ENCODE results near the gene RTL1. TPM values are rescaled to one million over a fixed set of nuclear protein-coding genes. Genes with fewer than 3 reads are reported as not detected.

Gene RTL1
- total RNA-seq, 2 experiments from 2014 or later: not detected

GRCh38 chr14:100893228-100893601 lies 10.3 kb downstream of the RTL1 start:
- H3K4me1 Mint-ChIP-seq: no peaks in the 10 kb centered on the region
- H3K9me3 Mint-ChIP-seq: no peaks in the 10 kb centered on the region
- H3K27me3 Mint-ChIP-seq: peaks cover 11% of the 10 kb centered on the region
- no peaks in the 10 kb centered on the region for H3K36me3 Mint-ChIP-seq (ENCODE audit: low read depth)
- H3K4me3 Mint-ChIP-seq: no peak overlapping the region
- POLR2A ChIA-PET: no interaction called here
- CTCF ChIA-PET: no interaction called here
- DNase-seq: no peak
- H3K27ac Mint-ChIP-seq: no peak overlapping the region

GRCh38 chr14:100892496-100893227 lies 10.9 kb downstream of the RTL1 start:
- H3K4me3 Mint-ChIP-seq: no peak overlapping the region
- H3K27ac Mint-ChIP-seq: no peak overlapping the region
- POLR2A ChIA-PET: no interaction called here
- no peaks in the 10 kb centered on the region for H3K9me3 Mint-ChIP-seq
- peaks cover 16% of the 10 kb centered on the region for H3K27me3 Mint-ChIP-seq
- H3K4me1 Mint-ChIP-seq: no peaks in the 10 kb centered on the region
- no peaks in the 10 kb centered on the region for H3K36me3 Mint-ChIP-seq (ENCODE audit: low read depth)
- no peak for DNase-seq
- CTCF ChIA-PET: no interaction called here

GRCh38 chr14:100891501-100892445 lies 11.7 kb downstream of the RTL1 start:
- DNase-seq: no peak
- CTCF ChIA-PET: no interaction called here

GRCh38 chr14:100891051-100891450 lies 12.5 kb downstream of the RTL1 start:
- DNase-seq: no peak
- POLR2A ChIA-PET: no interaction called here
- no peaks in the 10 kb centered on the region for H3K36me3 Mint-ChIP-seq (ENCODE audit: low read depth)
- H3K9me3 Mint-ChIP-seq: no peaks in the 10 kb centered on the region
- CTCF ChIA-PET: no interaction called here
- H3K27me3 Mint-ChIP-seq: peaks cover 14% of the 10 kb centered on the region
- no peaks in the 10 kb centered on the region for H3K4me1 Mint-ChIP-seq
- H3K27ac Mint-ChIP-seq: no peak overlapping the region
- no peak overlapping the region for H3K4me3 Mint-ChIP-seq

More at GRCh38 chr14:100891501-100892445, 11.7 kb downstream of the RTL1 start:
- Mint-ChIP-seq H3K9me3 (no peaks in the 10 kb centered on the region), H3K4me1 (no peaks in the 10 kb centered on the region), H3K36me3 (ENCODE audit: low read depth) (no peaks in the 10 kb centered on the region), H3K4me3 (no peak overlapping the region), H3K27ac (no peak overlapping the region), H3K27me3 (peaks cover 14% of the 10 kb centered on the region)
- POLR2A ChIA-PET: no interaction called here

- no peak for DNase-seq
- Mint-ChIP-seq H3K27me3 (peaks cover 18% of the 10 kb centered on the region), H3K4me3 (no peak overlapping the region), H3K4me1 (no peaks in the 10 kb centered on the region), H3K27ac (no peak overlapping the region), H3K36me3 (ENCODE audit: low read depth) (no peaks in the 10 kb centered on the region), H3K9me3 (no peaks in the 10 kb centered on the region)
- POLR2A ChIA-PET: no interaction called here
- CTCF ChIA-PET: no interaction called here
These were observed 13.3 kb downstream of the RTL1 start for GRCh38 chr14:100890061-100890850.

- DNase-seq: no peak
- Mint-ChIP-seq H3K4me1 (no peaks in the 10 kb centered on the region), H3K4me3 (no peak overlapping the region), H3K27ac (no peak overlapping the region), H3K9me3 (no peaks in the 10 kb centered on the region), H3K27me3 (peaks cover 18% of the 10 kb centered on the region), H3K36me3 (ENCODE audit: low read depth) (no peaks in the 10 kb centered on the region)
- ChIA-PET POLR2A (no interaction called here), CTCF (no interaction called here)
These were observed 13.9 kb downstream of the RTL1 start for GRCh38 chr14:100889641-100890040.

GRCh38 chr14:100888789-100889315 lies 14.7 kb downstream of the RTL1 start:
- ChIA-PET CTCF (no interaction called here), POLR2A (no interaction called here)
- H3K4me3 Mint-ChIP-seq: no peak overlapping the region

GRCh38 chr14:100887728-100888335 lies 15.7 kb downstream of the RTL1 start:
- POLR2A ChIA-PET: no interaction called here
- Mint-ChIP-seq H3K9me3 (no peaks in the 10 kb centered on the region), H3K27ac (no peak overlapping the region), H3K4me1 (no peaks in the 10 kb centered on the region), H3K27me3 (peaks cover 18% of the 10 kb centered on the region), H3K36me3 (ENCODE audit: low read depth) (no peaks in the 10 kb centered on the region), H3K4me3 (no peak overlapping the region)
- CTCF ChIA-PET: no interaction called here
- no peak for DNase-seq

More at GRCh38 chr14:100888789-100889315, 14.7 kb downstream of the RTL1 start:
- H3K4me1 Mint-ChIP-seq: no peaks in the 10 kb centered on the region
- H3K27ac Mint-ChIP-seq: no peak overlapping the region
- H3K9me3 Mint-ChIP-seq: no peaks in the 10 kb centered on the region
- DNase-seq: no peak
- H3K36me3 Mint-ChIP-seq (ENCODE audit: low read depth): no peaks in the 10 kb centered on the region
- H3K27me3 Mint-ChIP-seq: peaks cover 18% of the 10 kb centered on the region

GRCh38 chr14:100885617-100886016 lies 17.9 kb downstream of the RTL1 start:
- CTCF ChIA-PET: interaction anchor here (1.0 to 1.5 kb wide), 2 partner anchors 13 to 112 kb away, joined by 3 read pairs; no protein-coding TSS in a partner anchor
- no peak for DNase-seq
- H3K4me3 Mint-ChIP-seq: no peak overlapping the region
- H3K27ac Mint-ChIP-seq: no peak overlapping the region
- H3K9me3 Mint-ChIP-seq: no peaks in the 10 kb centered on the region
- no peaks in the 10 kb centered on the region for H3K4me1 Mint-ChIP-seq
- POLR2A ChIA-PET: no interaction called here
- H3K27me3 Mint-ChIP-seq: peaks cover 18% of the 10 kb centered on the region
- H3K36me3 Mint-ChIP-seq (ENCODE audit: low read depth): no peaks in the 10 kb centered on the region

GRCh38 chr14:100885196-100885595 lies 18.3 kb downstream of the RTL1 start:
- H3K27me3 Mint-ChIP-seq: peaks cover 18% of the 10 kb centered on the region
- H3K4me1 Mint-ChIP-seq: no peaks in the 10 kb centered on the region
- no peak overlapping the region for H3K4me3 Mint-ChIP-seq
- no peak for DNase-seq
- ChIA-PET POLR2A (no interaction called here), CTCF (interaction anchor here (1.0 kb wide), 1 partner anchor 112 kb away, joined by 3 read pairs; no protein-coding TSS in a partner anchor)
- no peak overlapping the region for H3K27ac Mint-ChIP-seq
- no peaks in the 10 kb centered on the region for H3K36me3 Mint-ChIP-seq (ENCODE audit: low read depth)
- peaks cover 2% of the 10 kb centered on the region for H3K9me3 Mint-ChIP-seq

- H3K4me3 Mint-ChIP-seq: no peak overlapping the region
- no peaks in the 10 kb centered on the region for H3K4me1 Mint-ChIP-seq
- ChIA-PET POLR2A (no interaction called here), CTCF (no interaction called here)
- no peak for DNase-seq
- peaks cover 2% of the 10 kb centered on the region for H3K9me3 Mint-ChIP-seq
- H3K36me3 Mint-ChIP-seq (ENCODE audit: low read depth): no peaks in the 10 kb centered on the region
- H3K27ac Mint-ChIP-seq: no peak overlapping the region
- peaks cover 18% of the 10 kb centered on the region for H3K27me3 Mint-ChIP-seq
These were observed 19.1 kb downstream of the RTL1 start for GRCh38 chr14:100884456-100884855.

- CTCF ChIA-PET: no interaction called here
- H3K9me3 Mint-ChIP-seq: peaks cover 2% of the 10 kb centered on the region
- no peaks in the 10 kb centered on the region for H3K4me1 Mint-ChIP-seq
These were observed 19.8 kb downstream of the RTL1 start for GRCh38 chr14:100883789-100884101.

More at GRCh38 chr14:100883789-100884101, 19.8 kb downstream of the RTL1 start:
- H3K36me3 Mint-ChIP-seq (ENCODE audit: low read depth): no peaks in the 10 kb centered on the region
- no peak overlapping the region for H3K4me3 Mint-ChIP-seq
- no peak for DNase-seq
- POLR2A ChIA-PET: no interaction called here
- no peak overlapping the region for H3K27ac Mint-ChIP-seq
- H3K27me3 Mint-ChIP-seq: peaks cover 11% of the 10 kb centered on the region
